ENCODE measurements around the gene HES5. TPM values are rescaled to one million over a fixed set of nuclear protein-coding genes. Genes with fewer than 3 reads are reported as not detected.

The HES5 gene
- total RNA-seq, 1 donor = not detected

GRCh38 chr1:2516946-2517345, 13.1 kb downstream of the HES5 start:
- TF ChIP-seq, protein P1, sequence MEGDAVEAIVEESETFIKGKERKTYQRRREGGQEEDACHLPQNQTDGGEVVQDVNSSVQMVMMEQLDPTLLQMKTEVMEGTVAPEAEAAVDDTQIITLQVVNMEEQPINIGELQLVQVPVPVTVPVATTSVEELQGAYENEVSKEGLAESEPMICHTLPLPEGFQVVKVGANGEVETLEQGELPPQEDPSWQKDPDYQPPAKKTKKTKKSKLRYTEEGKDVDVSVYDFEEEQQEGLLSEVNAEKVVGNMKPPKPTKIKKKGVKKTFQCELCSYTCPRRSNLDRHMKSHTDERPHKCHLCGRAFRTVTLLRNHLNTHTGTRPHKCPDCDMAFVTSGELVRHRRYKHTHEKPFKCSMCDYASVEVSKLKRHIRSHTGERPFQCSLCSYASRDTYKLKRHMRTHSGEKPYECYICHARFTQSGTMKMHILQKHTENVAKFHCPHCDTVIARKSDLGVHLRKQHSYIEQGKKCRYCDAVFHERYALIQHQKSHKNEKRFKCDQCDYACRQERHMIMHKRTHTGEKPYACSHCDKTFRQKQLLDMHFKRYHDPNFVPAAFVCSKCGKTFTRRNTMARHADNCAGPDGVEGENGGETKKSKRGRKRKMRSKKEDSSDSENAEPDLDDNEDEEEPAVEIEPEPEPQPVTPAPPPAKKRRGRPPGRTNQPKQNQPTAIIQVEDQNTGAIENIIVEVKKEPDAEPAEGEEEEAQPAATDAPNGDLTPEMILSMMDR (IDR thresholded peaks at IDR 0.05; ENCODE audit: insufficient read depth, low read length) = no peak
- no peak for DNase-seq (ENCODE audit: low read depth)
- H3K4me3 ChIP-seq (ENCODE audit: low read depth, low read length) = no peak overlapping the region

DNA sequence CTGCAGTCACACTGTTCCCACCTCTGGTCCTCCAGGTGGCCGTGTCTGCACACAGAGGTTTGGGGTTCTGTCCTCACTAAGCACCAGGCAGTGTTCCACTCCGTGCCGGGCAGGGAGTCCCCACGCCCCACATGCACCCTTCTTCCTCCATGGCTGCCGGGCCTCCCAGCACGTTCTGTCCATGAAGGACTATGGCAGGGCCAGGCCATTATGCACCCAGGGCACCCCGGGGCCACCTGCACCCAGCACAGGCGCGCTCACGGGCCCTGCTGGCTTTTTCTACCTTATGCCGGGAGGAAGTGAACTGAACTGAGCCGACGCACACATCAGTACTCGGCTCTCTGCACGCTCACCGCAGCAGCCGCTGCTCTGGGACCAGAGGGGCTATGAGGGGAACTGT, 13.9 kb downstream of the HES5 start:
- TF ChIP-seq, protein P1 (IDR thresholded peaks at IDR 0.05; ENCODE audit: insufficient read depth, low read length) = no peak
- no peak overlapping the region for H3K4me3 ChIP-seq (ENCODE audit: low read depth, low read length)
- DNase-seq (ENCODE audit: low read depth) = no peak

DNA sequence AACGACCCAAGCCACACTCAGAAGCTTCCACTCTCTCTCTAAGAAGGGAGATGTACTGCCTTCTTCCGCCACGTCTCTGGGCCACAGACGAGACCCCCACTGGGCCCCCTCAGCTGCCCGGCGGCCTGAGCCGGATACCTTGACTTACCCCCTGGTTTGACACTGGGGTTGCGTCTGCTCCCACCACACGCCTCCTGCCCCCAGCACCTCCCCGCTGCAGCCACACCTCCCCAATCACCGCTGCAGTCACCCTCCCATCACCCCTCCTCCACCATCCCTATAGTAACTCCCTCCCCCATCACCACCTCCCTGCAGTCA, 14.3 kb downstream of the HES5 start:
- DNase-seq (ENCODE audit: low read depth) = no peak
- H3K4me3 ChIP-seq (ENCODE audit: low read depth, low read length) = no peak overlapping the region

GRCh38 chr1:2514863-2515762, 14.9 kb downstream of the HES5 start:
- TF ChIP-seq, protein P1 (IDR thresholded peaks at IDR 0.05; ENCODE audit: insufficient read depth, low read length) = peak; percentile 6
- H3K4me3 ChIP-seq (ENCODE audit: low read depth, low read length) = no peak overlapping the region
- DNase-seq (ENCODE audit: low read depth) = no peak

More for the DNA sequence above, 14.3 kb downstream of the HES5 start:
- TF ChIP-seq, protein P1 (IDR thresholded peaks at IDR 0.05; ENCODE audit: insufficient read depth, low read length) = no peak

DNA sequence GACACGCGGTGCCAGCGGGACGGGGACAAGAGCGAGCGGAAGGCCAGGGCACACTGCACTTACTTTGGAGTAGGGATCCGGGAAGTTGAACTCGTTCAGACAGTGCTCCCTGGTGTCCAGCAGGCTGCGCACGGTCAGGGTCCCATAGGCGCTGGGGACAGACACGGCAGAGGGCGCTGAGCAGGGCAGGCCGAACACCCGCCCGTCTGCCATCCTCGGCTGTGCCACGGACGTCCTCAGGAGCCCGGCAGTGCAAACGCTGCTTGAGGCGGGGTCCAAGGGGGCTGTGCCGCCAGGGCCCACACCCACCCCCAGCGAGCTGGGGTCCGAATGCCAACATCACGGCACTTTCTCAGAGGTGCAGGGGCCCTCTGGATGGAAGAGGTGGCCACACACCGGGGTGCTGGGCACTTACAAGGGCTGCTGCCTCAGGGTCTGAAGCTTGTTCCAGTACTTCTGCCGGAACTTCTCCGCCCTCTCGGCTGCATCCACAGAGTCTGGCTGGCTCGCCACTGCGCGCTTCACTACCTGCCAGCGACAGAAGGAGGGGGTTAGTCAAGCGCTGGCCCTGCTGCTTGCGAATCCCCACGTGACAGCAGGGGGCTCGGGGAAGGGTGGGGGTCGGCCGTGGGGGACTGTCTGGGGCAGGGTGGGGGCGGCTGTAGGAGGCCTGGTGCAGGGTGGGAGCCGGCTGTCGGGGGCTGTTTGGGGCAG, 16.0 kb downstream of the HES5 start:
- H3K4me3 ChIP-seq (ENCODE audit: low read depth, low read length) = no peak overlapping the region
- TF ChIP-seq, protein P1 (IDR thresholded peaks at IDR 0.05; ENCODE audit: insufficient read depth, low read length) = no peak
- DNase-seq (ENCODE audit: low read depth) = no peak

DNA sequence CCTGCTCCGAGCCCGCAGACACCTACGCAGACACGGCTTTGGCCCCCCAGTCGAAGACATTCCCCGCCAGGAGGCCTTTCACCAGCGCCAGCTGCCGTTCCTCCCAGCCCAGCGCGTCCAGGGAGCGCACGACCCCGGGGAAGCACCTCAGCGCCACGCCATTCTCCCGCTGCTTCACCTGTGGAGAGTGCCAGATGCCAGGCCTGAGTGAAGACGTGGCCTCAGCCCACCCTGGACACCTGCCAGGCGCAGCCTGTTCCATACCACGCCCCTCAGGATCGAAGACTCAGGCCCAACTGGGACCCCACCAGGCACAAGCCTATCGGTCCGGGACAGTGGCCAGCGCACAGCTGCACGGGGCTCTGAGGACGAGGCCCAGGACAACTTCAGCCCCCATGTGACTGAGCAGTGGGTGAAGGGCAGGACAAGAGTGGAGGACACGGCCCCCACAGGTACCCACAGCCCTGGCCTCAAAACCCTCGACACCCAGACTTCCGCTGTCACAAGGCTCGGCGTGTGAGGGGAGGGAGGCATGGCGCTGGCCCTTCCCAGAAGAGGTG, 17.1 kb downstream of the HES5 start:
- TF ChIP-seq, protein P1 (IDR thresholded peaks at IDR 0.05; ENCODE audit: insufficient read depth, low read length) = no peak
- no peak overlapping the region for H3K4me3 ChIP-seq (ENCODE audit: low read depth, low read length)
- DNase-seq (ENCODE audit: low read depth) = no peak

Measured in fibroblast of the aortic adventitia (primary cell).